Neural cell (in vitro differentiated cells): Measurements from ENCODE around the gene MUL1. TPM values are rescaled to one million over a fixed set of nuclear protein-coding genes. Genes with fewer than 3 reads are reported as not detected.

ENCODE experiments used
- H2AFZ ChIP-seq: fragments of 200-600, 300-800 bp; sonication (generic), shearing (Covaris generic); 2 replicates; pipeline ENCODE4 v1.6.0; 2014; ENCODE audit warnings: low read depth, mild to moderate bottlenecking, antibody characterized with exemption, low read length, moderate library complexity
- H3F3A ChIP-seq: fragments of 200-600 bp; shearing (Covaris generic); 2 replicates; pipeline ENCODE4 v1.6.1; 2016; ENCODE audit warnings: mild to moderate bottlenecking, moderate library complexity, mixed read lengths, antibody characterized with exemption, low read length; ENCODE audit not compliant: insufficient read depth, poor library complexity, severe bottlenecking
- H3K27ac ChIP-seq: fragments of 200-600, 300-800 bp; sonication (generic), shearing (Covaris generic); 2 replicates; pipeline ENCODE4 v1.5.1; 2014; ENCODE audit warnings: mild to moderate bottlenecking, low read length, moderate library complexity
- H3K27me3 ChIP-seq: fragments of 300-800, 200-600 bp; sonication (generic), shearing (Covaris generic); 2 replicates; pipeline ENCODE4 v1.6.0; 2014; ENCODE audit warnings: mild to moderate bottlenecking, low read depth, low read length, moderate library complexity; ENCODE audit not compliant: insufficient read depth
- H3K36me3 ChIP-seq: fragments of 300-800, 200-600 bp; sonication (generic), shearing (Covaris generic); 2 replicates; pipeline ENCODE4 v1.5.1; 2014; ENCODE audit warnings: mild to moderate bottlenecking, antibody characterized with exemption, low read length, moderate library complexity; ENCODE audit not compliant: insufficient read depth
- H3K4me2 ChIP-seq: fragments of 300-800, 200-600 bp; sonication (generic), shearing (Covaris generic); 2 replicates; pipeline ENCODE4 v1.6.0; 2014; ENCODE audit warnings: mild to moderate bottlenecking, low read length
- H3K4me3 ChIP-seq: fragments of 300-800, 200-600 bp; sonication (generic), shearing (Covaris generic); 2 replicates; pipeline ENCODE4 v1.5.1; 2014; ENCODE audit warnings: mild to moderate bottlenecking, low read length, moderate library complexity
- H3K79me2 ChIP-seq: fragments of 200-600 bp; shearing (Covaris generic); replicated peaks from 2 replicates; pipeline ENCODE4 v1.6.0; 2014; ENCODE audit warnings: mild to moderate bottlenecking, low read length, moderate library complexity; ENCODE audit not compliant: insufficient read depth
- H3K9ac ChIP-seq: fragments of 300-800, 200-600 bp; sonication (generic), shearing (Covaris generic); 2 replicates; pipeline ENCODE4 v1.6.1; 2016; ENCODE audit warnings: mild to moderate bottlenecking, low read length, mixed read lengths
- H3K9me2 ChIP-seq: fragments of 200-600 bp; shearing (Covaris generic); 2 replicates; pipeline ENCODE4 v1.6.1; 2016; ENCODE audit warnings: mild to moderate bottlenecking, low read length, mixed read lengths; ENCODE audit not compliant: insufficient read depth
- H3K9me3 ChIP-seq: fragments of 200-600, 300-800 bp; sonication (generic), shearing (Covaris generic); 2 replicates; pipeline ENCODE4 v1.6.1; 2016; ENCODE audit warnings: mild to moderate bottlenecking, mixed run types, low read length, moderate library complexity, mixed read lengths
- H4K20me1 ChIP-seq: fragments of 200-600 bp; shearing (Covaris generic); 2 replicates; pipeline ENCODE4 v1.6.1; 2016; ENCODE audit warnings: mild to moderate bottlenecking, mixed run types; ENCODE audit not compliant: insufficient read depth
- EP300 ChIP-seq: fragments of 450-650 bp; conservative IDR thresholded peaks from 2 replicates; pipeline ENCODE4 v1.6.1; 2014; ENCODE audit warnings: antibody characterized with exemption, mild to moderate bottlenecking, moderate library complexity; ENCODE audit not compliant: poor library complexity, severe bottlenecking
- EZH2 ChIP-seq: fragments of 200-600, 300-800 bp; shearing (Covaris generic), sonication (generic); IDR thresholded peaks from 2 replicates; pipeline ENCODE4 v1.6.1; 2014; ENCODE audit warnings: antibody characterized with exemption, low read length, borderline replicate concordance, mild to moderate bottlenecking; ENCODE audit not compliant: insufficient read depth, poor library complexity, severe bottlenecking
- MXI1 ChIP-seq: fragments of 450-650 bp; conservative IDR thresholded peaks from 2 replicates; pipeline ENCODE4 v1.6.1; 2014; ENCODE audit warnings: antibody characterized with exemption, mild to moderate bottlenecking; ENCODE audit not compliant: poor library complexity, severe bottlenecking
- POLR2AphosphoS5 ChIP-seq: IDR thresholded peaks from 2 replicates; pipeline ENCODE4 v1.6.1; 2012
- RAD21 ChIP-seq: fragments of 450-650 bp; conservative IDR thresholded peaks from 2 replicates; pipeline ENCODE4 v1.6.1; 2014; ENCODE audit warnings: antibody characterized with exemption, mild to moderate bottlenecking, moderate library complexity
- SMC3 ChIP-seq: fragments of 450-650 bp; conservative IDR thresholded peaks from 2 replicates; pipeline ENCODE4 v1.6.1; 2014; ENCODE audit warnings: antibody characterized with exemption, mild to moderate bottlenecking, moderate library complexity; ENCODE audit not compliant: poor library complexity
- TAF1 ChIP-seq: IDR thresholded peaks from 2 replicates; pipeline ENCODE4 v1.6.1; 2012; ENCODE audit warnings: low read depth
- polyA plus RNA-seq: library from polyadenylated mRNA; depleted of rRNA; stranded (reverse); fragments of >200 nt; gene quantifications from 2 replicates; pipeline ENCODE4 v1.2.3, GENCODE V29; 2014
- TF ChIP-seq, protein P1 (sequence below): fragments of 450-650 bp; IDR thresholded peaks from 2 replicates; pipeline ENCODE4 v1.5.1; 2014; ENCODE audit warnings: antibody characterized with exemption, mild to moderate bottlenecking, moderate library complexity; ENCODE audit not compliant: poor library complexity, severe bottlenecking
- TF ChIP-seq, protein P2 (sequence below): IDR thresholded peaks from 2 replicates; pipeline ENCODE4 v1.6.1; 2012; ENCODE audit warnings: borderline replicate concordance

Gene MUL1
- polyA plus RNA-seq, 1 donor from 2014 or later, result 13.5 TPM

DNA sequence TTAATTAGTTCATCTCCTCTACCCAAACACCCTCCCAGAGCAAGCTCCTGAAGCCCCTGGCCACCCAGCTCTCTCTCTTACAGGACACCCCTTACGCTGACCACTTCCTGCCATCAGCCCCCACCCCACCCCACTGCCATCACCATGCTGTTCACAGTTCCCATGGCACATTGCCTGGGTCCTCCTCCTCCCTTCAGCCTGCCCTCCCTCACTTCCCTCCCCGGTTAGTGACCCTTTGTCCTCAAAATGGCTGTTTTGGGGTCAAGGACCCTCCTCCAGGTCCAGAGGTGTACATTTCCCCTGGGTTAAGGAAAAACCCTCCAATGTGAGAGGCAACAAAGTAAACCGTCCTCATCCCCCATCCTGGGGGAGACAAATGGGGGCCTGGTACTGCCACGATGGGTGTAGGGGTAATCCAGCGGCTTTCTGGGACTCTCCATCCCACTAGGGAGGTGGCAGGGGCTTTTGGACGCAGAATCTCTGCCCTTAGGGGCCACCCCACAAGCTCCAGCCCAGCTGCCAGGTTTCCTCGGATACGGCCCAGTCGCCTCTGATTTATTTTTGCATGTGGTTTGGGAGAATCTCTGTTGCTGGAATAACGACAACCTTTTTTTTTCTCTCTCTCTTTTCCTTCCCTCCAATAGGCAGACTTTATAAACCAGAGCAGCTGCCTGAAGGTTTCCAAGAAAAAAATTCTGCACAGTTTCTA lies 30.4 kb downstream of the MUL1 start:
- Histone ChIP-seq H3K27me3 (peaks cover 7% of the 10 kb centered on the region), H3K9me2 (no peaks in the 10 kb centered on the region), H3F3A (no peaks in the 10 kb centered on the region), H3K9me3 (no peaks in the 10 kb centered on the region), H4K20me1 (no peaks in the 10 kb centered on the region), H3K27ac (no peak overlapping the region), H3K36me3 (no peaks in the 10 kb centered on the region), H3K79me2 (peaks cover 10% of the 10 kb centered on the region), H3K4me2 (no peak overlapping the region), H3K9ac (no peak overlapping the region), H3K4me3 (no peak overlapping the region), H2AFZ (no peak overlapping the region)
- no peak for TF ChIP-seq EZH2
- no peak for TF ChIP-seq EP300
- TF ChIP-seq MXI1, result no peak
- TF ChIP-seq POLR2AphosphoS5, result no peak
- no peak for TF ChIP-seq RAD21
- TF ChIP-seq SMC3, result no peak
- TF ChIP-seq, protein P1, sequence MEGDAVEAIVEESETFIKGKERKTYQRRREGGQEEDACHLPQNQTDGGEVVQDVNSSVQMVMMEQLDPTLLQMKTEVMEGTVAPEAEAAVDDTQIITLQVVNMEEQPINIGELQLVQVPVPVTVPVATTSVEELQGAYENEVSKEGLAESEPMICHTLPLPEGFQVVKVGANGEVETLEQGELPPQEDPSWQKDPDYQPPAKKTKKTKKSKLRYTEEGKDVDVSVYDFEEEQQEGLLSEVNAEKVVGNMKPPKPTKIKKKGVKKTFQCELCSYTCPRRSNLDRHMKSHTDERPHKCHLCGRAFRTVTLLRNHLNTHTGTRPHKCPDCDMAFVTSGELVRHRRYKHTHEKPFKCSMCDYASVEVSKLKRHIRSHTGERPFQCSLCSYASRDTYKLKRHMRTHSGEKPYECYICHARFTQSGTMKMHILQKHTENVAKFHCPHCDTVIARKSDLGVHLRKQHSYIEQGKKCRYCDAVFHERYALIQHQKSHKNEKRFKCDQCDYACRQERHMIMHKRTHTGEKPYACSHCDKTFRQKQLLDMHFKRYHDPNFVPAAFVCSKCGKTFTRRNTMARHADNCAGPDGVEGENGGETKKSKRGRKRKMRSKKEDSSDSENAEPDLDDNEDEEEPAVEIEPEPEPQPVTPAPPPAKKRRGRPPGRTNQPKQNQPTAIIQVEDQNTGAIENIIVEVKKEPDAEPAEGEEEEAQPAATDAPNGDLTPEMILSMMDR, result no peak

DNA sequence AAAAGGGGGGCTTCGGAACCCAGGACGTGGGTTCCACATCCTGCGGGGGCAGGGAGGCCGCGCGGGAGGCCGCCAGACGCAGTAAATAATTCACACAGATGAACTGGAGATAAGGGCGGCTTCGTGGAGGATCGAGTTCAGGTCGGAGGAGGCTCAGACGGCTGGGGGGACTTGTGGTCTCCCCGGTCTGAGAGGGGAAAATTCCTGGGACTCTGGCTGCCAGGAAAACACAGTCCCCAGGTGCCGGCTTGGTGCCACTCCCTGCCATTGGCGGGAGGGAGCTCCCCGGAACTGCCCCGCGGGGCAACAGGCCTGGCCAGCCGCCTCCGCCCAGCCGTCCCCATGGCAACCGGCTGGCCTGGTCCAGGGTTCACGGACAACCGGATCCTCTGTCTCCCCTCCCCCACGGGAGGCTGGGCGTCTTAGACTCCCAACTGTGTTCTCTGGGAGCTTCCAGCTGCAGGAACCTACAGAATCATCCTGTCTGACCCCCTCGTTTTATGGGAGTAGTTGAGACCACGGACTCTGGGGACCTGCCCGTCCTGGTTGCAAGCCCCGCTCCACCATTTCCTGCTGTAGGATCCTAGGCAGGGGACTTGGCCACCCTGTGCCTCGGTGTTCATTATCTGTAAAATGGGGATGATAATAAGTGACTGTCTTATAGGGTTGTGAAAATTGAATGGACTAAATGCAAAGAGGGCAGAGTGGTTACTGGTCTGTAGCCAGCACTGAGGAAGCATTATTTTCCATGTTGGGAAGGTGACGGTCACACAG lies 31.5 kb downstream of the MUL1 start:
- Histone ChIP-seq H3K4me2 (no peak overlapping the region), H3K27me3 (peaks cover 7% of the 10 kb centered on the region), H3K9ac (no peak overlapping the region), H3K4me3 (no peak overlapping the region), H4K20me1 (no peaks in the 10 kb centered on the region), H3K79me2 (no peaks in the 10 kb centered on the region), H3F3A (no peaks in the 10 kb centered on the region), H3K36me3 (no peaks in the 10 kb centered on the region), H3K27ac (no peak overlapping the region), H3K9me2 (no peaks in the 10 kb centered on the region), H2AFZ (no peak overlapping the region), H3K9me3 (no peaks in the 10 kb centered on the region)
- TF ChIP-seq TAF1 (no peak), RAD21 (no peak), EZH2 (no peak), SMC3 (no peak), POLR2AphosphoS5 (no peak), EP300 (no peak), MXI1 (no peak)
- TF ChIP-seq, protein P1, result no peak
- TF ChIP-seq, protein P2, sequence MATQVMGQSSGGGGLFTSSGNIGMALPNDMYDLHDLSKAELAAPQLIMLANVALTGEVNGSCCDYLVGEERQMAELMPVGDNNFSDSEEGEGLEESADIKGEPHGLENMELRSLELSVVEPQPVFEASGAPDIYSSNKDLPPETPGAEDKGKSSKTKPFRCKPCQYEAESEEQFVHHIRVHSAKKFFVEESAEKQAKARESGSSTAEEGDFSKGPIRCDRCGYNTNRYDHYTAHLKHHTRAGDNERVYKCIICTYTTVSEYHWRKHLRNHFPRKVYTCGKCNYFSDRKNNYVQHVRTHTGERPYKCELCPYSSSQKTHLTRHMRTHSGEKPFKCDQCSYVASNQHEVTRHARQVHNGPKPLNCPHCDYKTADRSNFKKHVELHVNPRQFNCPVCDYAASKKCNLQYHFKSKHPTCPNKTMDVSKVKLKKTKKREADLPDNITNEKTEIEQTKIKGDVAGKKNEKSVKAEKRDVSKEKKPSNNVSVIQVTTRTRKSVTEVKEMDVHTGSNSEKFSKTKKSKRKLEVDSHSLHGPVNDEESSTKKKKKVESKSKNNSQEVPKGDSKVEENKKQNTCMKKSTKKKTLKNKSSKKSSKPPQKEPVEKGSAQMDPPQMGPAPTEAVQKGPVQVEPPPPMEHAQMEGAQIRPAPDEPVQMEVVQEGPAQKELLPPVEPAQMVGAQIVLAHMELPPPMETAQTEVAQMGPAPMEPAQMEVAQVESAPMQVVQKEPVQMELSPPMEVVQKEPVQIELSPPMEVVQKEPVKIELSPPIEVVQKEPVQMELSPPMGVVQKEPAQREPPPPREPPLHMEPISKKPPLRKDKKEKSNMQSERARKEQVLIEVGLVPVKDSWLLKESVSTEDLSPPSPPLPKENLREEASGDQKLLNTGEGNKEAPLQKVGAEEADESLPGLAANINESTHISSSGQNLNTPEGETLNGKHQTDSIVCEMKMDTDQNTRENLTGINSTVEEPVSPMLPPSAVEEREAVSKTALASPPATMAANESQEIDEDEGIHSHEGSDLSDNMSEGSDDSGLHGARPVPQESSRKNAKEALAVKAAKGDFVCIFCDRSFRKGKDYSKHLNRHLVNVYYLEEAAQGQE, result no peak
